Measurements from ENCODE around the gene FZD4. TPM values are rescaled to one million over a fixed set of nuclear protein-coding genes. Genes with fewer than 3 reads are reported as not detected.

The FZD4 gene
- total RNA-seq, 1 experiment from 2014 or later, result 4.5 TPM

- H3T11ph ChIP-seq (ENCODE audit: low read length), result no peak overlapping the region
- no peak overlapping the region for H2BK5ac ChIP-seq (ENCODE audit: insufficient read length, low read length)
- peak; percentile 70 for TF ChIP-seq CTCF (conservative IDR thresholded peaks at IDR 0.05)
- no peak overlapping the region for H4K91ac ChIP-seq (ENCODE audit: insufficient read length, low read depth, low read length)
- H2BK15ac ChIP-seq (ENCODE audit: low read depth, low read length), result no peak overlapping the region
- H3K27me3 Mint-ChIP-seq (ENCODE audit: low read depth), result no peaks in the 10 kb centered on the region
- no peak overlapping the region for H3K14ac ChIP-seq (ENCODE audit: insufficient read depth, low read length)
- H3K9me3 ChIP-seq (ENCODE audit: control insufficient read depth, low read depth, low read length), result no peaks in the 10 kb centered on the region
- no peak overlapping the region for H4K5ac ChIP-seq (ENCODE audit: insufficient read length, low read depth, low read length)
- no peak for DNase-seq
- H3K23me2 ChIP-seq (ENCODE audit: insufficient read length, low read depth, low read length, poor library complexity, severe bottlenecking), result no peaks in the 10 kb centered on the region
- H3K4ac ChIP-seq (ENCODE audit: low read depth, low read length), result no peak overlapping the region
- no peak overlapping the region for H3K56ac ChIP-seq (ENCODE audit: insufficient read length, low read depth, low read length)
- no peaks in the 10 kb centered on the region for H3K4me1 Mint-ChIP-seq
- H3K79me1 ChIP-seq (ENCODE audit: insufficient read depth, low read depth, low read length, poor library complexity, severe bottlenecking), result no peaks in the 10 kb centered on the region
- H3K9me3 Mint-ChIP-seq, result no peaks in the 10 kb centered on the region
- no peak overlapping the region for H3K4me2 ChIP-seq (ENCODE audit: insufficient read depth, insufficient read length, low read length)
- H4K8ac ChIP-seq (replicated peaks; ENCODE audit: insufficient read length, low read depth, low read length), result no peak overlapping the region
- H3K4me3 Mint-ChIP-seq, result no peak overlapping the region
- no peak overlapping the region for H2AFZ ChIP-seq (ENCODE audit: low read length)
- H4K20me1 ChIP-seq (ENCODE audit: control insufficient read depth, insufficient read depth, insufficient read length), result no peaks in the 10 kb centered on the region
- no peak overlapping the region for H3K27ac Mint-ChIP-seq
- H2AK5ac ChIP-seq (ENCODE audit: insufficient read length, low read length), result no peak overlapping the region
- no peak overlapping the region for H2BK120ac ChIP-seq (ENCODE audit: low read depth, low read length, poor library complexity, severe bottlenecking)
- H3K9ac ChIP-seq (ENCODE audit: extremely low read depth, insufficient read length, low read length), result no peak overlapping the region
- H3K18ac ChIP-seq (ENCODE audit: insufficient read length, low read depth, low read length), result no peak overlapping the region
- no peaks in the 10 kb centered on the region for H3K79me2 ChIP-seq (ENCODE audit: insufficient read depth, low read length)
- H3K36me3 Mint-ChIP-seq (ENCODE audit: insufficient read depth in 1 of 3, low read depth in 3 of 3), result no peaks in the 10 kb centered on the region
- no peak overlapping the region for H3K23ac ChIP-seq (ENCODE audit: insufficient read length, low read depth, low read length)
- H2BK20ac ChIP-seq (ENCODE audit: low read depth, low read length, poor library complexity, severe bottlenecking), result no peak overlapping the region
- WGBS (ENCODE audit: extremely low coverage, insufficient read length, low lambda C conversion rate), result no CpG with 5 or more reads among the region's 3 CpGs
- H2BK12ac ChIP-seq (ENCODE audit: insufficient read length, low read depth, low read length), result no peak overlapping the region
- no peaks in the 10 kb centered on the region for H3K4me1 ChIP-seq (ENCODE audit: insufficient read depth, low read length)
- no peaks in the 10 kb centered on the region for H3K27me3 ChIP-seq (ENCODE audit: insufficient read depth, low read length)
- no peak overlapping the region for H3K27ac ChIP-seq (ENCODE audit: insufficient read length, low read depth, low read length)
Observed at GRCh38 chr11:86978756-86979608, 23.8 kb upstream of the FZD4 start.
